ENCODE data around the gene LTBP1. TPM values are rescaled to one million over a fixed set of nuclear protein-coding genes. Genes with fewer than 3 reads are reported as not detected.
"Not testable (repeated sequence)": the region's sequence is repeated elsewhere in the genome, so short reads cannot be mapped to it uniquely, and the experiment has no call there.

The LTBP1 gene
- total RNA-seq, 4 donors from 2014 or later, result 5.1 to 12.9 (median 10.7) TPM

DNA sequence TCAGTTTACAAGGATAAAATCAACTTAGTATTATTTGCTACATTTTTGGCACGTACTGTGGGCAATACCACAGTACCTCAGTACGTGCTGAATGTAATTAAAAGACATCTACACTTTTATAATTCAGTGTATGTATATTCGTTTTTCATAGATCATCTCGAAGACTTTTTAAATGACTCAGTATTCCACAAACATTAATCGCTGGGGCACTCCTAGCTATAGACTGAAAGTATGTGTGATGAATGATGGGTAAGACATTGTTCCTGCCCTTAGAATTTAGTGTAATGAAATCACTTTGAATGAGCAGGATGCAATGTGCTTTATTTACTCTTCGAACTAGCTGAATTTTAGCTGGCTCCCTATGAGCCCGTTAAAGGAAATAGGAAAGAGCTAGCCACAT, 284.1 kb downstream of the LTBP1 start:
- 83 to 86% methylated on average over 6 to 7 of the region's 7 CpGs for WGBS, 2 donors
- no peaks in the 10 kb centered on the region for H3K4me1 ChIP-seq
- no peak overlapping the region for H3K27ac ChIP-seq

DNA sequence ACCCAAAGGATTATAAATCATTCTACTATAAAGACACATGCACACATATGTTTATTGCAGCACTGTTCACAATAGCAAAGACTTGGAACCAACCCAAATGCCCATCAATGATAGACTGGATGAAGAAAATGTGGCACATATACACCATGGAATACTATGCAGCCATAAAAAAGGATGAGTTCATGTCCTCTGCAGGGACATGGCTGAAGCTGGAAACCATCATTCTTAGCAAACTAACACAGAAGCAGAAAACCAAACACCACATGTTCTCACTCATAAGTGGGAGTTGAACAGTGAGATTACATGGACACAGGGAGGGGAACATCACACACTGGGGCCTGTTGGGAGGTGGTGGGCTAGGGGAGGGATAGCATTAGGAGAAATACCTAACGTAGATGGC, 288.8 kb downstream of the LTBP1 start:
- H3K36me3 ChIP-seq; H3K27ac ChIP-seq; H3K4me1 ChIP-seq; H3K9me3 ChIP-seq; H3K4me3 ChIP-seq (replicated peaks in 1 of 3); intact Hi-C loops (cut with DNase I); DNase-seq; H3K27me3 ChIP-seq: not testable (repeated sequence)
- 100% methylated on average over 1 of the region's 1 CpG for WGBS, 2 donors

More for the DNA sequence above, 284.1 kb downstream of the LTBP1 start:
- intact Hi-C loops (cut with DNase I), result no loop called here
- Histone ChIP-seq H3K9me3 (no peaks in the 10 kb centered on the region), H3K4me3 (replicated peaks in 1 of 3) (no peak overlapping the region), H3K27me3 (no peaks in the 10 kb centered on the region), H3K36me3 (no peaks in the 10 kb centered on the region)
- DNase-seq, result no peak
- TF ChIP-seq, protein P1, sequence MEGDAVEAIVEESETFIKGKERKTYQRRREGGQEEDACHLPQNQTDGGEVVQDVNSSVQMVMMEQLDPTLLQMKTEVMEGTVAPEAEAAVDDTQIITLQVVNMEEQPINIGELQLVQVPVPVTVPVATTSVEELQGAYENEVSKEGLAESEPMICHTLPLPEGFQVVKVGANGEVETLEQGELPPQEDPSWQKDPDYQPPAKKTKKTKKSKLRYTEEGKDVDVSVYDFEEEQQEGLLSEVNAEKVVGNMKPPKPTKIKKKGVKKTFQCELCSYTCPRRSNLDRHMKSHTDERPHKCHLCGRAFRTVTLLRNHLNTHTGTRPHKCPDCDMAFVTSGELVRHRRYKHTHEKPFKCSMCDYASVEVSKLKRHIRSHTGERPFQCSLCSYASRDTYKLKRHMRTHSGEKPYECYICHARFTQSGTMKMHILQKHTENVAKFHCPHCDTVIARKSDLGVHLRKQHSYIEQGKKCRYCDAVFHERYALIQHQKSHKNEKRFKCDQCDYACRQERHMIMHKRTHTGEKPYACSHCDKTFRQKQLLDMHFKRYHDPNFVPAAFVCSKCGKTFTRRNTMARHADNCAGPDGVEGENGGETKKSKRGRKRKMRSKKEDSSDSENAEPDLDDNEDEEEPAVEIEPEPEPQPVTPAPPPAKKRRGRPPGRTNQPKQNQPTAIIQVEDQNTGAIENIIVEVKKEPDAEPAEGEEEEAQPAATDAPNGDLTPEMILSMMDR (IDR thresholded peaks at IDR 0.05), result no peak
- no peak for TF ChIP-seq POLR2A (IDR thresholded peaks at IDR 0.05)

DNA sequence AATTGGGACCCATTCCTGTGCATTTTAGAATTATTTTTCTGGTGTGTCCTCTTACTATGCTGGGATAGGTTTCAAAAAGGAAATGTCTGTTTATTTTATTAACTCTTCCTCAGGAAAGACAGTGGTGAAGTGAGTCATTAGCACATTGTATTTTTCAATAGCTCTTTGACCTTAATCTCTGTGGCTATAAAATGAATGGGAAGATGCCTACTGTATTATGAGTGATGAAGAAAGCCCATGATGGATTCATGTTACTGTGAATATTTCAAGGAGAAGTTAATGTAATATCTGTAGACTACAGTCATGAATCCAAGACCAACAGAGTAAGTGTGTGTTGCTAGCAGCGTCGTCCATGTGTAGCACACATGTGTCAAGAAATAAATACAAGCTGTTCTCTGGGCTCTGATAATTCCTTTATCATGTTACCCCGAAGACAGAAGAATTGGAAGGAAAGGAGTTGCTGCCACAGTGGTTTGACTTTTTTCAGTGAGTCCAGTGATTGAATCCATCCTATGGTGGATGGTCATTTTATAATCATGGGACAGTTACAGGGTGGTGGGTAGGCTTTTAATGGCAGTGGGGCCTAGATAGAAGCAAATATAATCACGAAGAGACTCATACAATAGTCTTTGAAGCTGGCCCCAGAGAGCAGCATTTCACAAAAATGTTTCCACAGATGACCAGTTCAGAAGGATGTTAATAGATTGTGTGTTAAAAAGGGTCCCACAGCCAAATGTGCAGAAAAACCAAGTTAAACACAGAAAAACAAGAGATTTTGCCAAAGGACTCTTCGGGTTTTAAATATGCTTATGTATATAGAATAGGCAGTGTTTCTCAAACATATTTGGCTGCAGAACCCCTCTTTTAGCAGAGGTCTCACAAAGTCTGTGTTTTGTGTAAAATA, 290.0 kb downstream of the LTBP1 start:
- TF ChIP-seq POLR2A (IDR thresholded peaks at IDR 0.05), result no peak
- TF ChIP-seq, protein P1 (IDR thresholded peaks at IDR 0.05), result no peak
- no peaks in the 10 kb centered on the region for H3K9me3 ChIP-seq
- DNase-seq, result no peak
- no peaks in the 10 kb centered on the region for H3K27me3 ChIP-seq
- H3K4me3 ChIP-seq (replicated peaks in 1 of 3), result no peak overlapping the region
- no peaks in the 10 kb centered on the region for H3K4me1 ChIP-seq
- WGBS, 2 donors, result 80 to 91% methylated on average over 5 of the region's 5 CpGs
- H3K27ac ChIP-seq, result no peak overlapping the region
- no peaks in the 10 kb centered on the region for H3K36me3 ChIP-seq
- intact Hi-C loops (cut with DNase I), result no loop called here

DNA sequence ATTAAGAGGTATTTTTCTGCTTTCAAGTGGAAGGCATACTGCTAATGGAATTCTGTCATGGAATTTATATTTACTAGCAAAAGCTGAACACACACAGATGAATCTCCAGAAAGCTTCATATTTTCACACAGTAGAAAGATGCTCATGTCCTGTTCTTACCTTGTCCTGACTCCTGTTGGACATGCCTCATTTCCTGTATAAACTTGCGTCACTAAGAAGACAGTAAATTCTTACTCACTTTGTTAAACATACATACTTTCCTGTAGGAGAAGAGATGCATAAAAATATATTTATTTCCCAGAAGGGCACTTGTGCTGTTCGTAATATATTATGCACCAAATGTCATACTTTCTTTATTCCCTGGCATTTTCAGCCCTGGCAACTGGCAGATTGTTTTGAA, 291.4 kb downstream of the LTBP1 start:
- H3K27ac ChIP-seq, result no peak overlapping the region
- 65 to 67% methylated on average over 2 of the region's 2 CpGs for WGBS, 2 donors
- H3K36me3 ChIP-seq, result no peaks in the 10 kb centered on the region
- no peak overlapping the region for H3K4me3 ChIP-seq (replicated peaks in 1 of 3)
- no peak for DNase-seq
- intact Hi-C loops (cut with DNase I), result no loop called here
- no peaks in the 10 kb centered on the region for H3K4me1 ChIP-seq
- H3K9me3 ChIP-seq, result no peaks in the 10 kb centered on the region
- TF ChIP-seq, protein P1 (IDR thresholded peaks at IDR 0.05), result no peak
- TF ChIP-seq POLR2A (IDR thresholded peaks at IDR 0.05), result no peak
- no peaks in the 10 kb centered on the region for H3K27me3 ChIP-seq

DNA sequence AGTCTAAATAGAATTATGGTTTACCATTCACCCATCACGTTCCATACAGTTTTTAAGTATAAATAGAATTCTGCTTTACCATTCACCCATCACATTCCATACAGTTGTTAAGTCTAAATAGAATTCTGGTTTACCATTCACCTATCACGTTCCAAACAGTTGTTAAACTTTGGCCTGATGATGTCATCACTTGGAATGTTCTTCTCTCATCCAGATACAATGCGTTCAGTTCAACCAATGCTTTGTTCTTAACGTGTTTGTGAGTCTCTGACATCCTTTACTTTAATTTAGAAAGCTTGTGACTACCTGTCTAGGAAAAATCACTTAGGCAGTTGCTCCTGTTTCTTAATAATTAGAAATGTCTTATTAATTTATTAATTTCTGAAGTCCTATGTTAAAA, 293.4 kb downstream of the LTBP1 start:
- DNase-seq, result no peak
- H3K36me3 ChIP-seq, result no peaks in the 10 kb centered on the region
- intact Hi-C loops (cut with DNase I), result no loop called here
- TF ChIP-seq POLR2A (IDR thresholded peaks at IDR 0.05), result no peak
- TF ChIP-seq, protein P1 (IDR thresholded peaks at IDR 0.05), result no peak
- no peaks in the 10 kb centered on the region for H3K4me1 ChIP-seq
- no peaks in the 10 kb centered on the region for H3K9me3 ChIP-seq
- 75 to 79% methylated on average over 4 of the region's 4 CpGs for WGBS, 2 donors
- H3K4me3 ChIP-seq (replicated peaks in 1 of 3), result no peak overlapping the region
- H3K27me3 ChIP-seq, result no peaks in the 10 kb centered on the region
- H3K27ac ChIP-seq, result no peak overlapping the region
